Glutamatergic neuron (in vitro differentiated cells): ENCODE measurements around the gene TRUB2. TPM values are rescaled to one million over a fixed set of nuclear protein-coding genes. Genes with fewer than 3 reads are reported as not detected.

Source experiments
- DNase-seq: peaks from one replicate; pipeline ENCODE4 v3.0.0; 2022
- H3K27ac Mint-ChIP-seq: one replicate; pipeline ENCODE4 v1.8.0; 2020; ENCODE audit warnings: mild to moderate bottlenecking, mixed read lengths, inconsistent platforms; ENCODE audit not compliant: unreplicated experiment
- H3K27me3 Mint-ChIP-seq: one replicate; pipeline ENCODE4 v1.8.0; 2020; ENCODE audit warnings: mild to moderate bottlenecking, moderate library complexity, mixed read lengths, inconsistent platforms; ENCODE audit not compliant: unreplicated experiment
- H3K36me3 Mint-ChIP-seq: one replicate; pipeline ENCODE4 v1.8.0; 2020; ENCODE audit warnings: mild to moderate bottlenecking, mixed read lengths, inconsistent platforms; ENCODE audit not compliant: unreplicated experiment
- H3K4me1 Mint-ChIP-seq: one replicate; pipeline ENCODE4 v1.8.0; 2020; ENCODE audit warnings: mild to moderate bottlenecking, low read depth, mixed read lengths, inconsistent platforms; ENCODE audit not compliant: unreplicated experiment
- H3K4me3 Mint-ChIP-seq: one replicate; pipeline ENCODE4 v1.8.0; 2020; ENCODE audit warnings: mild to moderate bottlenecking, mixed read lengths, inconsistent platforms; ENCODE audit not compliant: unreplicated experiment
- H3K9me3 Mint-ChIP-seq: one replicate; pipeline ENCODE4 v1.8.0; 2020; ENCODE audit warnings: mild to moderate bottlenecking, moderate library complexity, mixed read lengths, inconsistent platforms; ENCODE audit not compliant: unreplicated experiment
- total RNA-seq: library from RNA; stranded (reverse); fragmentation: NEBNext Ultra II Directional; extraction: Animal tissue kit (Norgen Biotek cat#: 25700); gene quantifications from one replicate; pipeline ENCODE4 v1.2.1, GENCODE V29; 2021; ENCODE audit not compliant: unreplicated experiment
- TF ChIP-seq, protein P1 (sequence below): fragments of 200-600 bp; sonication (generic); IDR thresholded peaks from one replicate; pipeline ENCODE4 v1.5.0; 2021; ENCODE audit not compliant: partially characterized antibody, unreplicated experiment

The TRUB2 gene
- total RNA-seq, 1 donor from 2014 or later = 30.0 TPM

DNA sequence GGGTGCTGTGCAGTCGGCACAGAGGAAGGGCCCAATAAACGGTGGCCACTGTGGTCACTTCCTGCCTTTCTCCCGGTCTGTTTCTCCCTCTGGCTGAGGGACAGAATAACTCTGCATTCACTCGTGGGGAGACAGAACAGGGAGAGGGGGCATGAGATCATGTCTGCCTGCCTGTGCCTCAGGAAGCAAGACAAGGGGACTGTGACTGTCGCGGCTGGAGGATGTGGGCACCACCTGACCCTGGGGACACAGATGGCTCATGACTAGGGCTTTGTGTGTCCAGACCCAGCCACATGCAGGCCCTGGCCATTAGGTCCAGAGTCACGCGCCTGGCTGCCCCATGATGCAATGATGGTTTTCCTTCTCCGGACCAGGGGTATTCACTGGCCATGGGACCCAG, 5.8 kb downstream of the TRUB2 start:
- Mint-ChIP-seq H3K27me3 (peaks cover 1% of the 10 kb centered on the region), H3K36me3 (no peaks in the 10 kb centered on the region), H3K4me3 (no peak overlapping the region), H3K4me1 (no peaks in the 10 kb centered on the region), H3K27ac (no peak overlapping the region), H3K9me3 (peaks cover 2% of the 10 kb centered on the region)
- DNase-seq = no peak
- TF ChIP-seq, protein P1, sequence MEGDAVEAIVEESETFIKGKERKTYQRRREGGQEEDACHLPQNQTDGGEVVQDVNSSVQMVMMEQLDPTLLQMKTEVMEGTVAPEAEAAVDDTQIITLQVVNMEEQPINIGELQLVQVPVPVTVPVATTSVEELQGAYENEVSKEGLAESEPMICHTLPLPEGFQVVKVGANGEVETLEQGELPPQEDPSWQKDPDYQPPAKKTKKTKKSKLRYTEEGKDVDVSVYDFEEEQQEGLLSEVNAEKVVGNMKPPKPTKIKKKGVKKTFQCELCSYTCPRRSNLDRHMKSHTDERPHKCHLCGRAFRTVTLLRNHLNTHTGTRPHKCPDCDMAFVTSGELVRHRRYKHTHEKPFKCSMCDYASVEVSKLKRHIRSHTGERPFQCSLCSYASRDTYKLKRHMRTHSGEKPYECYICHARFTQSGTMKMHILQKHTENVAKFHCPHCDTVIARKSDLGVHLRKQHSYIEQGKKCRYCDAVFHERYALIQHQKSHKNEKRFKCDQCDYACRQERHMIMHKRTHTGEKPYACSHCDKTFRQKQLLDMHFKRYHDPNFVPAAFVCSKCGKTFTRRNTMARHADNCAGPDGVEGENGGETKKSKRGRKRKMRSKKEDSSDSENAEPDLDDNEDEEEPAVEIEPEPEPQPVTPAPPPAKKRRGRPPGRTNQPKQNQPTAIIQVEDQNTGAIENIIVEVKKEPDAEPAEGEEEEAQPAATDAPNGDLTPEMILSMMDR = no peak

DNA sequence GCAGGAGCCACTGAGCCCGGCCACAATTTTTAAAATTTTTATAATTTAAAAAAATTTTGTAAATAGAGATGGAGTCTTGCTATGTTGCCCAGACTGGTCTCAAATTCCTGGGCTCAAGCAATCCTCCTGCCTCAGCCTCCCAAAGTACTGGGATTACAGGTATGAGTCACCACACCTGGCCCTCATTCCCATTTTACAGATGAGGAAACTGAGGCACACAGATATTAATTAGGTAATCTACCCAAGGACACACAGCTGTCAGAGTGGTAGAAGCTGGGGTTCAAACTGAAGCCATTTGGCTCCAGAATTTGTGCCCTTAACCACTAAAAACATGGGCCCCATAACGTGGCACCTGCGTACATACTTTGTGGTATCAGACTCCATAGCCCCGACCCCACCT, 7.5 kb downstream of the TRUB2 start:
- TF ChIP-seq, protein P1 = no peak
- Mint-ChIP-seq H3K27me3 (peaks cover 1% of the 10 kb centered on the region), H3K27ac (no peak overlapping the region), H3K4me3 (no peak overlapping the region), H3K36me3 (no peaks in the 10 kb centered on the region), H3K4me1 (no peaks in the 10 kb centered on the region), H3K9me3 (peaks cover 2% of the 10 kb centered on the region)
- no peak for DNase-seq

DNA sequence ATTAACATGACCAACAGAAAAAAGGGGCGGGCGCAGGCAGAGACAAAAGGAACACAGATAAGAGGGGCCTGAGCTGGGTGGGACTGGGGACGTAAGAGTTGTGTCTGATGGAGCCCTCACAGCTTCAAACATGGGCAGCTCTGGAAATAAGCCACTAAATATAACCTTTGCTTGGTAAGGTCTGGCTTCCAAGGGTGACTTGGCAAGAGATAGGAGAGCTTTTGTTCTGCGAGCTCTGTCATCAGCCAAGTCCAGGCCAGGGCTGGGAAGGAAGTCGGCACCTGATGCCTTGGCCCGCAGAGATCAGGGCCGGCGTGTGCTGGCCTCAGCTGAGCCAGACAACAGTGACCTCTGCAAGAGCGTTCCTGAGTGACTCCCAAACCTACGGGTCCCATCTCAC, 11.8 kb downstream of the TRUB2 start:
- no peak overlapping the region for H3K27ac Mint-ChIP-seq
- H3K9me3 Mint-ChIP-seq = no peaks in the 10 kb centered on the region
- H3K4me3 Mint-ChIP-seq = no peak overlapping the region
- TF ChIP-seq, protein P1 = no peak
- H3K36me3 Mint-ChIP-seq = no peaks in the 10 kb centered on the region
- DNase-seq = no peak
- no peaks in the 10 kb centered on the region for H3K27me3 Mint-ChIP-seq
- H3K4me1 Mint-ChIP-seq = no peaks in the 10 kb centered on the region

DNA sequence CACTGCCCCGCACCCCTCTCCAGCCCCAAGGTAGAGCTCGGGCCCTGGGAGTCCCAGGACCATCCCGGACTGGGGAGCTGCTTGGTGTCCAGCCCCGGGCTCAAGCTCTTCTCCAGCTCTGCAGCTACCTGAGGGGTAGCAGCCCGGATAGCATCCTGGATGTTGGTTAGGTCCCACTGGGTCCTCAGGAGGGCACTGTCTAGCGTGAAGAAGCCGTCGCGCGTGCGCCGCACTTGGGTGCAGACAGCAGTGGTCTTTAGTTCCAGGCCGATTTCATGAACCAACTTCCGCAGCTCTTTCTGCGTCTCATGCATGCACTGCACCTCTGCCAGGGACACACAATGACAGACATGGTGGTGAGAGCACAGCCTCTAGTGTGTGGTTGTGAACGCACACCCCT, 12.7 kb downstream of the TRUB2 start:
- H3K4me3 Mint-ChIP-seq = no peak overlapping the region
- H3K4me1 Mint-ChIP-seq = no peaks in the 10 kb centered on the region
- H3K27me3 Mint-ChIP-seq = no peaks in the 10 kb centered on the region
- DNase-seq = no peak
- no peak overlapping the region for H3K27ac Mint-ChIP-seq
- H3K9me3 Mint-ChIP-seq = no peaks in the 10 kb centered on the region
- no peaks in the 10 kb centered on the region for H3K36me3 Mint-ChIP-seq
- TF ChIP-seq, protein P1 = no peak

DNA sequence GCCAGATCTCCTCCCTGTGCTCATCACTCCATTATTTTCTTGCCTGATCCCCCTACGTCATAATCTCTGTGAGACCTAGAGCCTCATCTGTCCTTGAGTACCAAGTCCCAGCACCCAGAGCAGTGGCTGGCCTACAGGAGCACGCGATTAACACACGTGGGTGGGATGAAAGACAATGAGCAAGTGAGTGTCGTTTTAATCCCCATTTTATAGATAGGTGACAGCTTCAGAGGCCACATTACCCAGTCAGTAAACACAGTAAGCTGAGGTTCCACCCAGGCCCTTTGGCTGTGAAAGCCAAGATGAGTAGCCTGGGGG, 17.3 kb downstream of the TRUB2 start:
- no peak overlapping the region for H3K27ac Mint-ChIP-seq
- H3K9me3 Mint-ChIP-seq = no peaks in the 10 kb centered on the region
- H3K27me3 Mint-ChIP-seq = peaks cover 3% of the 10 kb centered on the region
- no peaks in the 10 kb centered on the region for H3K36me3 Mint-ChIP-seq
- TF ChIP-seq, protein P1 = no peak
- no peaks in the 10 kb centered on the region for H3K4me1 Mint-ChIP-seq
- DNase-seq = no peak
- H3K4me3 Mint-ChIP-seq = no peak overlapping the region
